BLaER1 treated with 17β-estradiol and CSF1 and Interleukin-3, amounts not matched to agents 10 nM and 100 nM (cell line): ENCODE data around the gene THYN1.
"Not testable (repeated sequence)": the region's sequence is repeated elsewhere in the genome, so short reads cannot be mapped to it uniquely, and the experiment has no call there.

Source experiments
- H3K27ac ChIP-seq, 11 experiments: shearing (Covaris generic); formaldehyde crosslinking; 2 replicates each; pipeline ENCODE4 v1.8.1; 2022
- H3K27me3 ChIP-seq, 11 experiments: shearing (Covaris generic); formaldehyde crosslinking; 2 replicates each; pipeline ENCODE4 v1.8.1; 2022
- H3K36me3 ChIP-seq, 11 experiments: shearing (Covaris generic); formaldehyde crosslinking; 2 replicates each; pipeline ENCODE4 v1.8.1; 2022
- H3K4me1 ChIP-seq, 10 experiments: shearing (Covaris generic); formaldehyde crosslinking; 2 replicates each; pipeline ENCODE4 v1.8.1; 2022
- H3K4me2 ChIP-seq, 11 experiments: shearing (Covaris generic); formaldehyde crosslinking; 2 replicates each; pipeline ENCODE4 v1.8.1; 2022
- H3K4me3 ChIP-seq, 10 experiments: shearing (Covaris generic); formaldehyde crosslinking; 2 replicates each; pipeline ENCODE4 v1.8.1; 2022
- H3K9ac ChIP-seq, 11 experiments: shearing (Covaris generic); formaldehyde crosslinking; 2 replicates each; pipeline ENCODE4 v1.8.1; 2022
- H3K9me3 ChIP-seq, 11 experiments: shearing (Covaris generic); formaldehyde crosslinking; replicated peaks in 1 of 11; 2 replicates each; pipeline ENCODE4 v1.8.1; 2022
- H4K20me1 ChIP-seq, 11 experiments: shearing (Covaris generic); formaldehyde crosslinking; 2 replicates each; pipeline ENCODE4 v1.8.1; 2022
- Cebpa-rat ChIP-seq, 11 experiments: shearing (Covaris generic); IDR thresholded peaks; 2 replicates each; pipeline ENCODE4 v1.8.1; 2022

THYN1 gene

DNA sequence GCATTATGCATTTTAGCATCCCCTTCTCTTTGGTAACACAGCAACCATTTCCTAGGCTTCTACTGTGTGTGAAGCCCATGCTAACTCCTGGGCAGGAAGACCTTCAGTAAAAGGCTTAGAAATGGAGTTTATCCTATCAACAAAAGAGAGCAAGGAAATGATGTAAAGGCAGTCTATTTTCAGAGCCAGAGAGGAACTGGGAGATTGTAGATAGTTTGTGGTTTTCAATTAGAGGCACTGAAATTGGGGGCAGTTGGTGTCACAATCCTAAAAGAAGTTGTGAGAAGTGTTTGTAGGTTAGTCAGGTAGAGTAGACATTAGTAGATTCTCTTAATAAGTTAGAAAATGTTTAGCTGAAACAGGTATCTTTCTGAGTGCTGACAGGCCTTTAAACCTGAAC, 7.4 kb upstream of the THYN1 start:
- H4K20me1 ChIP-seq = peaks cover 0 to 24% (median 3%) of the 10 kb centered on the region in 11 experiments; a peak in 6 of 22 replicates
- no peaks in the 10 kb centered on the region for H3K27me3 ChIP-seq
- H3K36me3 ChIP-seq = peaks cover 42 to 81% (median 69%) of the 10 kb centered on the region in 11 experiments

DNA sequence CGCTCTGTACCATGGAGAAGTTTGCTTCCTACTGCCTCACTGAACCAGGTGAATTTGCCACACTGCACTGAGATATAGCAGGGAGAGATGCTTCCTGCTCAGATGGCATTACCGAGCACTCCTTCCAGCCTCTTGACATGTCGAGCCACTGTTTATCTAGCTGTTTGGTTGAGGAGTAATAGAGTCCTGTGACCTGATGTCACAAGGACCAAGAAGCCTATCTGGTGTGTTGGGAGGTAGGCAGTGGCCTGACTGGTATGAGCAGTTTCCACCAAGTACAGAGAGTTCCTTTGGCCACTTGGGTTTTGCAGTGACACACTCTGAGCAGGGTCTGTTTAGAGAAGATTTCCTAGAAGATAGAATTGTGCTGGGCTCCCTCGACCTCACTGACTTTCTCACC, 5.4 kb upstream of the THYN1 start:
- TF ChIP-seq Cebpa-rat (IDR thresholded peaks at IDR 0.05) = no peak
- Histone ChIP-seq H3K9ac (no peak overlapping the region), H3K9me3 (no peaks in the 10 kb centered on the region), H4K20me1 (peaks cover 0 to 19% (median 4%) of the 10 kb centered on the region in 11 experiments; a peak in 7 of 22 replicates), H3K4me3 (no peak overlapping the region), H3K4me2 (no peak overlapping the region; a peak in 1 of 22 replicates), H3K27ac (no peak overlapping the region; a peak in 1 of 22 replicates), H3K4me1 (peaks cover 41 to 66% (median 44%) of the 10 kb centered on the region in 10 experiments), H3K27me3 (no peaks in the 10 kb centered on the region), H3K36me3 (peaks cover 42 to 68% (median 62%) of the 10 kb centered on the region in 11 experiments)

More for the DNA sequence above, 7.4 kb upstream of the THYN1 start:
- Histone ChIP-seq H3K9me3 (no peaks in the 10 kb centered on the region), H3K9ac (peak overlapping the region in 10 of 11 experiments; percentile 23 to 60 (median 48); a peak in 16 of 22 replicates), H3K4me1 (peaks cover 31 to 61% (median 33%) of the 10 kb centered on the region in 10 experiments), H3K27ac (peak overlapping the region in 10 of 11 experiments; percentile 30 to 79 (median 70); a peak in 19 of 22 replicates), H3K4me2 (peak overlapping the region; percentile 67 to 92 (median 81)), H3K4me3 (peak overlapping the region in 3 of 10 experiments; percentile 16 to 26 (median 23); a peak in 4 of 20 replicates)
- TF ChIP-seq Cebpa-rat (IDR thresholded peaks at IDR 0.05) = peak in 2 of 11 experiments; percentile 56 to 62; a peak in 3 of 22 replicates

DNA sequence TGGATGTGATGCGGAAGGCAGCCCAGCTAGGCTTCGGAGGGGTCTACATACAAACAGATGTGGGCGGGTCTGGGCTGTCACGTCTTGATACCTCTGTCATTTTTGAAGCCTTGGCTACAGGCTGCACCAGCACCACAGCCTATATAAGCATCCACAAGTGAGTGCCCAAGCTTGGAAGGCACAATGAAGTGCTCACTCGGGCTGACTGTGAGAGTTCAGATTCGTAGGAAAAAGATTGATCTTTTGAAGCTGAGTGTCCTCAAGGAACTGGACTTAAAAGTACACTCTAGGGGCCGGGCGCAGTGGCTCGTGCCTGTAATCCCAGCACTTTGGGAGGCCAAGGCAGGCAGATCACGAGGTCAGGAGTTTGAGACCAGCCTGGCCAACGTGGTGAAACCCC, 3.9 kb upstream of the THYN1 start:
- H4K20me1 ChIP-seq = peaks cover 0 to 14% (median under 1%) of the 10 kb centered on the region in 11 experiments; a peak in 7 of 22 replicates
- H3K4me2 ChIP-seq = no peak overlapping the region
- peaks cover 29 to 53% (median 47%) of the 10 kb centered on the region in 11 experiments for H3K36me3 ChIP-seq
- H3K4me3 ChIP-seq = no peak overlapping the region
- H3K9me3 ChIP-seq = no peaks in the 10 kb centered on the region
- no peak overlapping the region for H3K27ac ChIP-seq
- peaks cover 42 to 65% (median 46%) of the 10 kb centered on the region in 10 experiments for H3K4me1 ChIP-seq
- TF ChIP-seq Cebpa-rat (IDR thresholded peaks at IDR 0.05) = no peak
- no peak overlapping the region for H3K9ac ChIP-seq
- no peaks in the 10 kb centered on the region for H3K27me3 ChIP-seq

- Histone ChIP-seq H3K4me2 (peak overlapping the region; percentile 79 to 95 (median 89); a peak in 16 of 22 replicates), H4K20me1 (peaks cover 0 to 13% (median 0%) of the 10 kb centered on the region in 11 experiments; a peak in 4 of 22 replicates), H3K4me1 (peaks cover 33 to 61% (median 35%) of the 10 kb centered on the region in 10 experiments), H3K4me3 (0 out of 20 replicates have a peak overlapping the region, but pooled peaks of 2 of the 10 experiments have one; percentile 85 to 93), H3K36me3 (peaks cover 28 to 50% (median 41%) of the 10 kb centered on the region in 11 experiments)
- not testable (repeated sequence) for H3K9ac ChIP-seq, H3K27ac ChIP-seq, H3K27me3 ChIP-seq, H3K9me3 ChIP-seq
Measured at GRCh38 chr11:134255184-134255561, 2.0 kb upstream of the THYN1 start.

DNA sequence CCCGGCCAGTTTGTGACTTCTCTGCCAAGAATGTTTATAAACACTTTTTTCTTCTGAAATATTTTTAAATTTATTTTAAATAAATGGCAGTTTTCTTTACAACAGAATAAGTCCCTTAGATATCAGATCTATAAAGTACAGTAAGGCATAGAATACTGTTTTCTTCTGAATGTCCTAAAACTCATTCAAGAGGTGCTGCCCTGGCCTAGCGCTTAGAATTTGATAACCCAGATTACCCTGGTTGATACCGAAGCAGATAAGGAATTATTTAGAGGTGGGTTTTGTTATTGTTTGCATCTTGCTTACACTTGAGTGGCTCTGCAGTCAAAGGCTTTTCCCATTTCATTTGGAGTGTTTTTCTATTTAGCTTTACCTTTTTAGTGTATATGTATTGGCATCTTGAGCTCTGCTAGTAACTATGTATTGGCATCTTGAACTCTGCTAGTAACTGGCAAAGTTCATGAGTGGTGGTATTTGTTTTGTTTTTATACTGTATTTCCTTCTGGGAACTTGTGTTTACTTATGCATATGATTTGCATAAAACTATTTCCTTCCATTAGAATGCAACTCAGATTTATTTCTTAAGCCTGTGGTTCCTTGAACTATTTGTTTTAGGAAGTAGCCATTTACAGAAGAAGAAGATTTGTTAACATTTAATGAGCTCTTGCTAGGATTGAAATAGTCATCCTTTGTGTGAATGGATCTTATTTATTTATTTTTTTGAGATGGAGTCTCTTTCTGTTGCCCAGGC, 1.5 kb upstream of the THYN1 start:
- Histone ChIP-seq H3K9ac (peak overlapping the region; percentile 80 to 89 (median 87); a peak in 21 of 22 replicates), H3K36me3 (peaks cover 27 to 50% (median 41%) of the 10 kb centered on the region in 11 experiments), H3K9me3 (no peaks in the 10 kb centered on the region), H3K4me2 (peak overlapping the region; percentile 79 to 95 (median 89)), H3K27me3 (no peaks in the 10 kb centered on the region), H3K4me3 (peak overlapping the region; percentile 82 to 98 (median 92); a peak in 18 of 20 replicates), H4K20me1 (peaks cover 0 to 13% (median 0%) of the 10 kb centered on the region in 11 experiments; a peak in 4 of 22 replicates), H3K27ac (peak overlapping the region in 1 of 11 experiments; percentile 75; a peak in 1 of 22 replicates), H3K4me1 (peaks cover 28 to 59% (median 30%) of the 10 kb centered on the region in 10 experiments)
- TF ChIP-seq Cebpa-rat (IDR thresholded peaks at IDR 0.05) = no peak

DNA sequence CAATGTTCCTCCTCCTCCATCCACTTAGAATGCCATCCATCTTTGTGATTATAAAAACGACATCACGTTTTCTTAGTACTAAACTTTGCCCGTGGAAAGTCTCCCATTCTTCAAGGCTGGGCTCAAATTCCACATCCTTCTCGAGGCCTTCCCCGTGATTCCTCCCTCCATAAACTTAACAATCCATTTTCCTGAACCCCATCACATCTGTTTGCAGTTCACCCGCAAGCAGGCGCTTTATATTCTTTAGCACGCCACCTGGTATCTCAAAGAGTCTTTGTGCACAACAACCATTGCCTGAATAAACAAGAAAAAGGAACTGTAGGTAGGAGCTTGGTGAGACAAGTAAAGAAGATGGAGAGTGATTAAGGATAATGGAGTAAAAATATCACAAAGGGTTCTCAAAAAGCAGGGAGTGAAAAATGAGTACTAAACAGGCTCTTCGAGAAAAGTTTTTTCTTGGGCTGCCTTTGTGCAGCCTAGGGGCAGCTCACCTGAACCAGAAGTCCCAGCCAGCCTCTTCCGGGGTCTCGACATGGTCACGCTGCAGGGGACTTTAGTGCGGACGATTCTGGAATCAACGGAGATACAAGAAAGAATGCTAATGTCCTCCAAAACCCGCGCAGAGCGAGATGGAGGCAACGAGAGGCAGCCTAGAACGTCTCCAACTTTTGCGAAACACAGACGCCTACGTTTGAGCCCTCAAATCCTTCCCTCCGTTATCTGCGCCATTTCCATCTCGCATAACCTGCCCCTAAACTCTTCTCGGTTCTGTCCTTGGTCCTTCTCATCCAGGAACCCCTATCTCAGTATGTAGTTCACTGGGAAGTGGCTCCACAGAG, 585 bp downstream of the THYN1 start:
- peaks cover 23 to 46% (median 27%) of the 10 kb centered on the region in 10 experiments for H3K4me1 ChIP-seq
- H3K9me3 ChIP-seq = no peaks in the 10 kb centered on the region
- H3K9ac ChIP-seq = peak overlapping the region; percentile 80 to 89 (median 87)
- peak overlapping the region in 9 of 11 experiments; percentile 34 to 75 (median 58); a peak in 16 of 22 replicates for H3K27ac ChIP-seq
- H3K27me3 ChIP-seq = no peaks in the 10 kb centered on the region
- H3K4me2 ChIP-seq = peak overlapping the region; percentile 77 to 95 (median 90)
- H3K4me3 ChIP-seq = peak overlapping the region; percentile 82 to 98 (median 92)
- H3K36me3 ChIP-seq = peaks cover 30 to 51% (median 45%) of the 10 kb centered on the region in 11 experiments
- TF ChIP-seq Cebpa-rat (IDR thresholded peaks at IDR 0.05) = no peak
- peaks cover 0 to 13% (median 0%) of the 10 kb centered on the region in 11 experiments; a peak in 3 of 22 replicates for H4K20me1 ChIP-seq

- no peak overlapping the region for H3K9ac ChIP-seq
- H3K4me3 ChIP-seq = no peak overlapping the region
- no peaks in the 10 kb centered on the region for H3K27me3 ChIP-seq
- no peak for TF ChIP-seq Cebpa-rat (IDR thresholded peaks at IDR 0.05)
- H3K4me1 ChIP-seq = peaks cover 23 to 45% (median 27%) of the 10 kb centered on the region in 10 experiments
- H3K4me2 ChIP-seq = peak overlapping the region in 3 of 11 experiments; percentile 28 to 93 (median 72); a peak in 4 of 22 replicates
- no peak overlapping the region for H3K27ac ChIP-seq
- no peaks in the 10 kb centered on the region for H3K9me3 ChIP-seq
- H4K20me1 ChIP-seq = peaks cover 0 to 9% (median 2%) of the 10 kb centered on the region in 11 experiments; a peak in 4 of 22 replicates
- H3K36me3 ChIP-seq = peaks cover 49 to 56% (median 55%) of the 10 kb centered on the region in 11 experiments
Measured at GRCh38 chr11:134250675-134251074, 2.5 kb downstream of the THYN1 start.

DNA sequence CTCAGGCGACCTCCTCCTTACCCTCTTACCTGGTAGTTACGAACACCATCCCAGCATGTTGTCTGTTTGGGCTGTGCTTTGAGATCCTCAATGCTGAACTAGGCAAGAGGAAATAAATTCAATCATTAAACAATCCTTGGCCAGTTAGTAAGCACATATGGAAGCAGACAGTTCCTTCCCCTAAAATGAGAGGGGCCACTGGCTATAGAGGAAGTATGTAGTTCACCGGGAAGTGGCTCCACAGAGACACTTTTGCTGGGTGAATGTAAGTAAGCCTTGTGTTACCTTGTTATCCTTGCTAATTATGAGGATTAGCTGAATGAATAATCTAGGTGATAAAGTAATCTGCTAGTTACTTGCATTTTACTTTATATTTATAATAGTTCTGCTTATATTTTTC, 2.9 kb downstream of the THYN1 start:
- Histone ChIP-seq H3K9ac (no peak overlapping the region), H3K27me3 (no peaks in the 10 kb centered on the region), H3K4me2 (peak overlapping the region in 4 of 11 experiments; percentile 17 to 93 (median 50); a peak in 5 of 22 replicates), H3K36me3 (peaks cover 54 to 60% (median 60%) of the 10 kb centered on the region in 11 experiments), H3K4me3 (no peak overlapping the region), H3K27ac (no peak overlapping the region), H3K4me1 (peaks cover 23 to 42% (median 27%) of the 10 kb centered on the region in 10 experiments), H4K20me1 (peaks cover 0 to 12% (median 4%) of the 10 kb centered on the region in 11 experiments; a peak in 6 of 22 replicates), H3K9me3 (no peaks in the 10 kb centered on the region)
- no peak for TF ChIP-seq Cebpa-rat (IDR thresholded peaks at IDR 0.05)
